GM18868 (cell line): ENCODE measurements around the gene CD58.

Experiments used
- ATAC-seq: cut with Tn5 transposase; IDR thresholded peaks from one replicate; pipeline ENCODE4 v1.9.1; 2021; ENCODE audit warnings: mild to moderate bottlenecking, moderate library complexity; ENCODE audit not compliant: unreplicated experiment

Gene CD58

DNA sequence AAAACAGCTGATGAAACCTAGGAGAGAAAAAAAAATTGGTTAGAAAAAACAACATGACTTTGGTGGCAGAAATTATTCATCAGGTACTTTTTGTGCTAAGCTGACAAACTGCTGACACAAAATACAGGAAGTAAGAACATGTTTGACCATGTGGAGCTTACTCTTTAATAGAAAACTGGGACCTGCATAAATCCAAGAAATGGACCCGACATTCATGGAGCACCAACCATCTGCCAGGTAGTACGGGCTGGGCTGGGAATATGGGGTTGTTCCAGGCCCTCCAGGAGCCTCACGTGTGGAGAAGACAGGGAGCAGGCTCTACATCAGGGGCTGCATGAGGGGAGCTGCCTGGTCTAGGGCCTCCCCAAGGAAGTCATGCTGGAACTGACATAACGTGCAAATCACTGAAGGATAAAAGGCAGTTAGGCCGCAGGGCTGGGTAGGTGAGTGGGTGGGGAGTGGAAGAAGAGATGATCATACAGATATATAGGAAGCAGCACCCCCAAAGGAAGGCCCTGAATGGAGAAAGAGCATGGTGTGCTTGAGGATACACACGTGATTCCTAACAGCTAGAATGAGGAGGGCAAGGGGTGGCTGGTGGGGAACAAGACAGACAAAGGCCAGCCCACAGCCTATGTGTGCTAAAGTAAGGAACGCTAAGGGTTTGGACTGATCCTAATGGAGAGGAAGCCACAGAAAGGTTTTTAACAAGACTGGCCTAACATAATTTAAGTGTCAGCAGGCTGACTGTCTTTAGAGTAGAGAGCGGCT lies 26.1 kb downstream of the CD58 start:
- ATAC-seq: peak; percentile 61

DNA sequence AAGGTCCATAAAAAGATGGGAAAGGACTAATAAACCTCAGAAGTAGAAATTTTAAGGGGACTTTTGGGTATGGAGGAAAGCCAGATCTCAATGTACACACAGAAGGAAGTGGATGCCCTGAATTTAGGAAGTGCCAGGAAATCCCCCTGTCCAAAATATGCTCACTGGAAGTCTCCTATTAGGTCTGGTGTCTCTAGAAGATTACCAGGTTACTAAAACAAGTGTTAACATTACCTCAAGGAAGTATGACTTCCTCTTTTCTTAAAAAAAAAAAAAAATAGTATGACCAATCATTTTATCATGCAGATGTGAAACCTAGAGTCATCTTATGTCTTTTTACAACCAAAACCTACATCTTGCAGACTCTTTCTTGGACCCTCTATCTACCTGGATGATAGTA lies 30.7 kb downstream of the CD58 start:
- peak; percentile 37 for ATAC-seq

GRCh38 chr1:116538544-116538943 lies 32.3 kb downstream of the CD58 start:
- peak; percentile 90 for ATAC-seq

DNA sequence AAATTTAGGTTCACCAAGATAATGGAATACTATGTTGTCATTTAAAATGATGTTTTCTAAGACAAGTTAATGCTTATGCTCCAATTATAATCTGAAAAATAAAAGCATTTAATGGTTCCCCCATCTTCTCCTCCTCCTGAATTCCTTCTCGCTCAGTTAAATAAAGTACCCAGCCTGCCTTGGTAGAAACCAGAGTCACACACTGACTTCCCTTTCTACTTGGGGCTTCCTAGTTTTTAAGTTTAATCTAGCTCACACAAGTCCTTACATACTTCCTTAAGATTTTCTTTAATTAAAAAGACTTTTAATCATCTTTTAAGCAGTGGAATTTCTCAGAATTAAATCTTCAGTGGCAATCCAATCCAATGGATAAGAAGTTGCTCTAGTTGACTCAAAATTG lies 32.9 kb downstream of the CD58 start:
- no peak for ATAC-seq

DNA sequence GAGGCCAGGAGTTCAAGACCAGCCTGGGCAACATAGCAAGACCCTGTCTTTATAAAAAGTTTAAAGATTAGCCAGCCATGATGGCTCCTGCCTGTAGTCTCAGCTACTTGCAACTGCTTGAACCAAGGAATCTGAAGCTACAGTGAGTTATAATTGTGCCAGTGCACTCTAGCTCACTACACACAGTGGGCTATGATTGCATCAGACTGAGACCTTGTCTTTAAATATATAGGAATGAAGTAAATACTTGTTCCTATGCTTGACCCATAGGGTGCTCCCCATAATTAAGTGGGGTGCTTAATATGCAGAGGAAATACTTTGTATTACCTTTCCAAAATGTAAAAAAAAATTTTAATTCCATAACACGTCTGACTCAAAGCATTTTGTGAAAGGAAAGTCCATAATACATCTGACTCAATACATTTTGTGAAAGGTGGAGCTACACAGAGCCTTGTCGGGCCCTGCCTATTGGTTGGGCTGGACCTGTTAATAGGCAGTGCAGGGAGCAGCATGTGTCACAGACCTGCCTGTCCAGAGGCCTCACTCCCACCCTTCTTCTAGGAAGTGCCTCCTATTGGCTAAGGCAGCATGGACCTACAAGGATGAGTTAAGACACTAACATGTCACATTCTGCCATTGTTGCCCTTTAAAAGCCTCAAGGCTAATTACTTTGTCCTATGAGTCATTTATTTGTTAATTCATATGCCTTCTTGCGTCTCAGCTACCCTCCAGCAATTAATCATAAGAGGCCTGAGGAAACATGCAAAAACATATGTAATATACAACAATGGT lies 33.6 kb downstream of the CD58 start:
- ATAC-seq: no peak

DNA sequence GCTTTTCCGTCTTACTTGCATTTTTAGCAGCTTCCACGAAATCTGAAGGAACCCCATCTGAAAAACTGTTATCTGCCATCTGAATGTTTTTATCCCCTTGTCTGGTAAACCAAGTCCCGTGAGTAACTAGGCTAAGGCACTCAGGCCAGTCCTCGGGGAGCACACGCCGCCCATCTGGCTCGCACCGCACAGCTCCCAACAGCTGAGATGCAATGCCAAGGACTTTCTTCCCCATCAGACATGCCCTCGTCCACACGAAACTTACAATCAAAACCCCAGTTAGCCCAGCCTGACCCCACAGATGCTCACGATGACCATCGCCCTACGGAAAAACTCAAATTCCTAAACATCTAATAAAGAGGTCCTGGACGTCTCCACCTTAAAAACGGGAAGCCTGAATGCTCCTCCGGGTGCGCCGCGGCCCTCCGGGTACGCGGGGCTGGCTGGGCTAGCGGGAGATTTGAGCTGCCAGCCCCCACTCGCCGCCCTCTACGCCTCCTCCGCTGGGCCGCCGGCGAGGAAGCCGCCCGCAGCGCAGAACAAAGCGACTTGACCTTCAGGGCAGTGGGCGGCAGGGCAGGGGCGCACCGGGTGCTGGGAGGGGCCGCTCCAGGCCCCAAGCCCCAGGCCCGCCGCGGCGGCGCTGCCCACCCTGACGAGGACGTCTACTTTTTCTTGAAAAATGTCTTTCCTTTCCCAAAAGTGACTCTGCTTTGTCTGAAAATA lies 36.6 kb downstream of the CD58 start:
- no peak for ATAC-seq

DNA sequence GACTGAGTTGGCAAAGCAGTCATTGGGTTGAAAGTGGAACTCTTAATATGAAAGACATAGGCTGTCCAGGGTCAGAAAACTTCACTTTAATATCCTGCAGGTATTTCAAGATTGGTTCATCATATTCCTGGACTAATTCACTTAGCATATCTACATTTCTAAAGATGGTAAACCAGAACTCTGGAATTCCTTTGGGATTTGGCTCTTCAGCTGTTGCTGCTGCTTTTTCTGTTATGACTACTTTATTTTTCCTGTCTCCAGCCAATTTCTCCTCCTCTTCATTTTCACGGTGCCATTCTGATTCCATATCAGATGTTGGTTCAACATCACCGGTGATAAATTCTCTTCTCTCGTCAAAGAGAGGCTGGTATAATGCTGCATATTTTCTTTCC lies 37.4 kb downstream of the CD58 start:
- ATAC-seq: no peak

- ATAC-seq: no peak
Measured at GRCh38 chr1:116532671-116533428, 38.0 kb downstream of the CD58 start.

- no peak for ATAC-seq
Measured at GRCh38 chr1:116531917-116532316, 38.9 kb downstream of the CD58 start.

GRCh38 chr1:116529681-116530080 lies 41.1 kb downstream of the CD58 start:
- ATAC-seq: no peak

DNA sequence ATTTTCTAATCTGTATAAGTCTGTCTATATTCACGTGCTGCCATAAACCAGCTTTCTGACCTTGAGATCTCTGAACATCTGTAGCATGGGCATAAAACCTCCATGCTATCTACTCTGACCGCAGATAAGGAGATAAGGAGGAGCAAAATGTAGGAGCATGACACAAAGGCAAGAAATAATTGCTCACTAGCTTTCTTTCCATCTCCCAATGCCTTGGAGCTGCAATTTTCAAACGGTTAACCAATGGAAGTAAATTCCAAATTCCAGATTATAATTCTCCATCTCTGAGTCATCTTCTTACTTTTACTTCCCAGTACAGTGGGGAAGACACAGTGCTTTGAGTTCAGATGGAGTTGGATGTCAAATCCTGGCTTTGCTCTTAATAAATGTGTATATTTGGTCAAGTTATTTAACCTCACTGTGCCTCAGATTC lies 41.6 kb downstream of the CD58 start:
- no peak for ATAC-seq

GRCh38 chr1:116528329-116529083 lies 42.3 kb downstream of the CD58 start:
- ATAC-seq: no peak

- ATAC-seq: no peak
Measured at GRCh38 chr1:116525440-116525839, 45.4 kb downstream of the CD58 start.

DNA sequence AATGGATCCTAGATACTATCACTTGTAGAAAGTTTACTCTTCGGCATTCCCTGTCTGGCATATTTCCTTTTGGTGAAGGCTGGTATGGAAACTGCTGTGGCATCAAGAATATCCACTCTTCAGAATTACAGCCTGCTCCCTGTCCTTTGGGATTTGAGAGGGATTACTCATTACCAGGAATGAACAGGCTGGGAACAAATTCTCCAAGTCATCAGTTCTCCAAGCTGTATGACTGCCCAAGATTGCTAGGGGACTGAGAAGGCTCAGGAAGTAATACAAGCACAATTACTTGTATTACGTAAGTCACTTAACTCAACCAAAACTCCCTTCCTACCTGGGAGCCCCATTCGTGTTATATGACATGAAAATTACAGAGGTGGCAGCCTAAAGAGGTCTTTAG lies 49.6 kb downstream of the CD58 start:
- no peak for ATAC-seq

DNA sequence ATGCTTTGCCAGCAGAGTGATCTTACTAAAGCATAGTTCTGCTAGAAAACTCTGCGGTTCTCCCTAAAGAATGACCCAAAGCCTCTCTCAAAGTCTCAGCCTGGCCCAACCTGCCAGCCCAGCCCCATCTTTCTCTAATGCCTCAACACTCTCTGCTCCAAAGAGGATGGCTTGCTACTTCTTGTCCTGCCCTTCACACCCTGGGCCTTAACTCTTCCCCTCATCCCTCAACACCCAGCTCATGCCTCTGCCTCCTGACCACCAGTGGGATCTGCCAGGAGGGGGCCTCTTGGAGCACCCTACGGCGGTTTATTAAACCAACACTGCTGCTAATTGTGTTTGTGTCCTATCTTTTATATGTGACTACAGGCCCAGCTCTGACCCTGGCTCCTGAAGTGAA lies 52.4 kb downstream of the CD58 start:
- ATAC-seq: no peak

DNA sequence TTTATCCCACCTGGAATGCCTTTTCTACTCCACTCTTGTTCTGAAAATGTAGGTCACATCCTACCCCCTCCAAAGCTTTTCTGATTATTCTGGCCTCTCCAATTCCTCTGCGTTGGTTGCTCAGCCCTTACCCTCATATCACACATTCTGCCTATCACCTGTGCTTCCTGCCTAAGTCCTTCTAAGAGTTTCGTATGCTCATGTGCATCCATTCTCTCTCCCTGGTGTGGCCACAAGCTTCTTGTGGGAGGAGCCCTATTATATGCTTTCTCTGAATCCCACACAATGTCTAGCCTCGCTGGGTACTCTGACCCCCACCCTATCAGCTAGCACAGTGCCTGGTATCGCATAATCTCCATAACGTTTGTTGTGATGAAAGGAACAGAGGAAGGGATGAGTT lies 54.2 kb downstream of the CD58 start:
- no peak for ATAC-seq

GRCh38 chr1:116515702-116516101 lies 55.1 kb downstream of the CD58 start:
- ATAC-seq: no peak

DNA sequence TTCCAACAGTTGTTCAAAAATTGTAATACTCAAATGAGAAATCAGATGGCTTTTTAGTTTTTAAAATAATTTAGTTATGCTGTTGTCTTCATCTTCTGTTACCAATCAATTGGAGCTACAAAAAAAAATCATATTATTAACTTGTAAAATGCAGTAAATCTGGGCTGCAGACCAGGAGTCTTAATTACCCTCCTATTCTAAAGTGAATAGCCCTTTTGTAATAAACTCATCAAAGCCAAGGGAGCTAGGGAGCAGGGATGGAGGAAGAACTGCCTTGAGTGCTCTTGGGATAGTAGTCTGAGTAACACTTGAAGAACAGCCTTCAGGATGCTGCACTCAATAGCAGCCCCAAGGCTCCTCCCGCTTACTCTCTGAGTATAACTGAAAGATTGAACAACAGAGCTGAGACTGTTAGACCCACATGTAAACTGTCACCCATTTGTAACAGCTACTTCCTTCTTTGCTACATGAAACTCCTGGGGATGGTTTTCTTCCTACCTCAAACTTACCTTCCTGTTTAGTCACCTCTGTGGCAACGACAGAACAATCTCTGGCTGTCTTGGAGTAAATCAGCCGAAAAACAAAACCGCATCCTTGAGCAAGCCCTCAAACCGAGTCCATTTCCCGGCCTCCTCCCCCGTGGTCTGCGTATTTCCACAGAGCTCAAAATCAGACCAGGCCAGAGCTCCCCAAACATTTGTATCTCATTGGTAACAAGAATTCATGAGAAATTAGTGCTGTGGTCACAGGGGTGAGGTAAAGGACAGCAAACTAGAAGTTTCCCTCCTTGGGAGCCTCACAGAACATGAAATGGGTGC lies 55.9 kb downstream of the CD58 start:
- peak; percentile 73 for ATAC-seq

DNA sequence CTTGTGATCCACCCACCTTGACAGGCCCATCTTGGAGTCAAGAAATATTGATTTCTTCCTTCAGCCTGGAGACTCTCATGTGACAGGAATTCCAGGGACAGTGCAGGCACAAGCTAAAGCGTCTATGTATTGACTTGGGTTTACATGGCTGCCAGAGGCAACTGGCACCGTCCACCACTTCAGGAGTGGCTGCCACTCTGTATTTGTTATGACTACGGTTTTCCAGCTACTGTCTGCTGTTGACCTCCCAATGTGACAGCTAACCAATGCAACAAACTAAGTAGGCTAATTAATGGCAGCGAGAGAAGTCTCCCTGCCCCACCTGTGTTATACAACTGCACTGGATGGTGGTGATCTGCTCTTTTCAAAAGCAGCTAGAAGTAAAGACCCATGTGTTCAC lies 56.9 kb downstream of the CD58 start:
- ATAC-seq: no peak
